ENCODE measurements around the gene TMEM44.

The TMEM44 gene

GRCh38 chr3:194575484-194576210, 57.6 kb downstream of the TMEM44 start:
- DNase-seq: no peak

- DNase-seq: no peak
Observed at GRCh38 chr3:194574639-194575483, 58.4 kb downstream of the TMEM44 start.

GRCh38 chr3:194573680-194574437, 59.4 kb downstream of the TMEM44 start:
- DNase-seq: peak; percentile 78

- no peak for DNase-seq
Observed at GRCh38 chr3:194572944-194573491, 60.2 kb downstream of the TMEM44 start.

GRCh38 chr3:194572143-194572789, 61.0 kb downstream of the TMEM44 start:
- no peak for DNase-seq

- DNase-seq: no peak
Observed at GRCh38 chr3:194571491-194572142, 61.6 kb downstream of the TMEM44 start.

- DNase-seq: no peak
Observed at GRCh38 chr3:194570898-194571297, 62.3 kb downstream of the TMEM44 start.

GRCh38 chr3:194570235-194570634, 63.0 kb downstream of the TMEM44 start:
- no peak for DNase-seq

- DNase-seq: no peak
Observed at GRCh38 chr3:194569252-194569651, 64.0 kb downstream of the TMEM44 start.

GRCh38 chr3:194565597-194566190, 67.5 kb downstream of the TMEM44 start:
- no peak for DNase-seq

GRCh38 chr3:194562986-194563385, 70.2 kb downstream of the TMEM44 start:
- DNase-seq: no peak

GRCh38 chr3:194561306-194561974, 71.8 kb downstream of the TMEM44 start:
- DNase-seq: no peak

- no peak for DNase-seq
Observed at GRCh38 chr3:194560047-194560446, 73.2 kb downstream of the TMEM44 start.

- peak; percentile 47 for DNase-seq
Observed at GRCh38 chr3:194559530-194559929, 73.7 kb downstream of the TMEM44 start.

GRCh38 chr3:194556086-194557056, 76.8 kb downstream of the TMEM44 start:
- DNase-seq: no peak

GRCh38 chr3:194555175-194556062, 77.8 kb downstream of the TMEM44 start:
- DNase-seq: no peak

GRCh38 chr3:194554473-194555123, 78.6 kb downstream of the TMEM44 start:
- no peak for DNase-seq

- DNase-seq: peak; percentile 12
Observed at GRCh38 chr3:194552327-194552949, 80.8 kb downstream of the TMEM44 start.
